Activated naive CD8-positive, alpha-beta T cell treated with anti-CD3 and anti-CD28 coated beads, Interleukin-2, amount 50 U/mL, for 24 hours (primary cell): ENCODE data around the gene UBE2L3.
A peak's percentile ranks its signal among the peaks of the same experiment; 100 is the strongest.
"Not testable (repeated sequence)": the region's sequence is repeated elsewhere in the genome, so short reads cannot be mapped to it uniquely, and the experiment has no call there.

ENCODE experiments used
- ATAC-seq: fragments of 150-1000 bp; cut with Tn5 transposase; one replicate; pipeline ENCODE4 v1.10.0; 2021
- DNase-seq: peaks from one replicate; pipeline ENCODE4 v3.0.0; 2021
- H3K27ac Mint-ChIP-seq: one replicate; pipeline ENCODE4 v1.8.0; 2021; ENCODE audit warnings: mild to moderate bottlenecking, mixed read lengths
- H3K27me3 Mint-ChIP-seq: one replicate; pipeline ENCODE4 v1.8.0; 2021; ENCODE audit warnings: mixed read lengths
- H3K36me3 Mint-ChIP-seq: one replicate; pipeline ENCODE4 v1.8.0; 2021; ENCODE audit warnings: low read depth, mixed read lengths
- H3K4me1 Mint-ChIP-seq: one replicate; pipeline ENCODE4 v1.8.0; 2021; ENCODE audit warnings: mixed read lengths
- H3K4me3 Mint-ChIP-seq: one replicate; pipeline ENCODE4 v1.8.0; 2021; ENCODE audit warnings: mild to moderate bottlenecking, moderate library complexity, mixed read lengths
- H3K9me3 Mint-ChIP-seq: one replicate; pipeline ENCODE4 v1.8.0; 2021; ENCODE audit warnings: mixed read lengths

UBE2L3 gene

DNA sequence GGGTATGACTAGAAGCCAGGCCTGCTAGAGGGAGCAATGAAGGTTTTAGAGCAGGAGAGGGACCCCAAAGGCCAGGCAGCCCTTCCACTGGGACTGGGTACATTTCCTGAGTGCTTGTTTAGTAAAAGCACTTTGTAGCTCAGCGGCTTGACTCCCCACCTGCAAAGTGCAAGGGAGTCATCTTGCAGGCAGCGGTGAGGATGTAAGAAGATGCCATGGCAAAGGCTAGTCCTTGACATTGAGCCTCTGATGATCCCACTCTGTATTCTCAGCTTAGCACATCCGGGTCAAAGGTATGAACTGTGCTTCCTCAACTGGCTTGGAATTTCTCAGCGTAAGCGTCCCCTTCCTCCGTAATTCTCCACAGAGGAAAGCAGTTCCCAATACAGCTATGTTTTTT, 3.1 kb upstream of the UBE2L3 start:
- H3K27ac Mint-ChIP-seq, result no peak overlapping the region

DNA sequence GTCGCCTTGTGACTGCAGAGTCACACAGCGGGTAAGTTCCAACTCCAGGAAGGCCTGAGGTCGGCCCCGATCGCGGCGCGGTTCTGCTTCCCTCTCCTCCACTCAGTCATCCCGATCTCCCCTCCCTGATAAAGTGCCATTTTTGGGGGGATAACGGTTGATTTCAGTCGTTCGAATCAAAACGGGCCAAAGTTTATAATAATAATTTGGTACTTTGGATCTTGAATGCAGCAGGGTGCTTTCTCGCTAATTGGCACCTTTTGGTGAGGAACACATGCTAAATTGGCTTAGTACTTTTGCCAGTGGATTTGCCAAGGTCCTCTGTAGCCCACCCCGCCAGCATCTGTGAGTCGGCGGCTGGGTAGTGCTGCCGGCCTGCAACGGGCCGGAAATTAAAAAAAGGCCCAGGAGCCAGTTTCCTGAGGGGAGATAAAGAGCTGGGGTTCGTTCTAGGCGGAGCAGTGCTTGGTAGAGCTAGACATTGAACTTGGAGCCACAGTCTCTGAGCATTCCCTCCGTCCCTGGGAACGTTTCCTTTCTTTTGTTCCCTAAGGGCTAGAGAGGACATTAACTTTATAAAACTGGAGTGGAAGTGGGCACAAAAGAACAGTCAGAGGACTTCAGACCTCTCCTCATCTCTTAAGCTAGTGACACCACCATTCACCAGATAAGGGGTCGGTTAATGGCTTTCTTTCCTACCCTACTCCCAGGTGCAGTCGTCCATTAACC, 997 bp downstream of the UBE2L3 start:
- Mint-ChIP-seq H3K9me3 (no peaks in the 10 kb centered on the region), H3K36me3 (peaks cover 34% of the 10 kb centered on the region), H3K27ac (peak overlapping the region; percentile 92), H3K4me3 (peak overlapping the region; percentile 92), H3K27me3 (no peaks in the 10 kb centered on the region), H3K4me1 (peaks cover 52% of the 10 kb centered on the region)
- ATAC-seq (peak; percentile 25), DNase-seq (peak; percentile 27)

More for the DNA sequence above, 3.1 kb upstream of the UBE2L3 start:
- peaks cover 8% of the 10 kb centered on the region for H3K36me3 Mint-ChIP-seq
- DNase-seq (no peak), ATAC-seq (no peak)
- H3K4me1 Mint-ChIP-seq, result peaks cover 13% of the 10 kb centered on the region
- H3K4me3 Mint-ChIP-seq, result no peak overlapping the region
- H3K27me3 Mint-ChIP-seq, result no peaks in the 10 kb centered on the region
- H3K9me3 Mint-ChIP-seq, result no peaks in the 10 kb centered on the region

DNA sequence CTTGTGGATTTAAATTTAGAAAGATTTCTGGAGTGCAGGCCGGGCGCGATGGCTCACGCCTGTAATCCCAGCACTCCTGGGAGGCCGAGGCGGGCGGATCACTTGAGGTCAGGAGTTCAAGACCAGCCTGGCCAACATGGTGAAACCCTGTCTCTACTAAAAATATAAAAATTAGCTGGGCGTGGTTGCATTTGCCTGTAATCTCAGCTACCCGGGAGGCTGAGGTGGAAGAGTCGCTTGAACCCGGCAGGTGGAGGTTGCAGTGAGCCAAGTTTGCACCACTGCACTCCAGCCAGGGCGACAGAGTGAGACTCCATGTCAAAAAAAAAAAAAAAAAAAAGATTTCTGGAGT, 1.5 kb downstream of the UBE2L3 start:
- not testable (repeated sequence) for H3K9me3 Mint-ChIP-seq, H3K27me3 Mint-ChIP-seq, DNase-seq, ATAC-seq
- Mint-ChIP-seq H3K4me1 (peaks cover 57% of the 10 kb centered on the region), H3K4me3 (peak overlapping the region; percentile 92), H3K36me3 (peaks cover 34% of the 10 kb centered on the region), H3K27ac (peak overlapping the region; percentile 92)

DNA sequence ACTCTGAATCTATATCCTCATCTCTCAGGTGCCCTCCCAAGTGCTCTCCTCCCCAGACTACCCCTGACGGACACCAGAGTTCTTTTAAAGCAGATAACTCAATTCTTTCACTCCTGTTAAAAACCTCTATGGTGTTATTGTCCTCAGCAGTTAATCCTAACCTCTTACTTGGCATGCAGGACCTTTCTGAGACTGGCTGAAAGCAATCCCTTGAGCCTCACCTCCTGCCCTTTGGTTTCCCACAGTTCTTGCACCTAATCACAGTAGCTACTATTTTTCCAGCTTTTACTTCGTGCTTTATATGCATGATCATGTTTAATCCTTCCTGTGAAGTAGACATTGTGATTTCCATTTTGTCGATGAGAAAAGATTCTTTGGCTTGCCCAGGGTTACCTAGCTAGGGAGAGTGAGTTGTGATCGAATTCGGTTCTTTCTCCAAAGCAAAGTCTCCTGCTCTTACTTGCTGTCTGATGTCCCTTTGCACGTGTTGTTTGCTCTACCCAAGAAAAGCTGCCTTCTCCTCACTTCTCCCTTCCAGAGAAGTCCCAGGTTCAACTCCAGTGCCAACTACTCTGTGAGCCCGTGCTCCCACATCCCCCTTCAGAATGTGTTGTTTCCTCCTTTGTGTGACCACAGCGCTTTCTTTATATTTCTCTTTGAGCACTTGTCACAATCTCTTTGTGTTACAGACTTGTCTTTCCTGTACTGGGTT, 2.1 kb downstream of the UBE2L3 start:
- H3K36me3 Mint-ChIP-seq, result peaks cover 34% of the 10 kb centered on the region
- DNase-seq (no peak), ATAC-seq (no peak)
- peaks cover 63% of the 10 kb centered on the region for H3K4me1 Mint-ChIP-seq
- H3K4me3 Mint-ChIP-seq, result peak overlapping the region; percentile 92
- no peaks in the 10 kb centered on the region for H3K27me3 Mint-ChIP-seq
- peak overlapping the region; percentile 92 for H3K27ac Mint-ChIP-seq
- H3K9me3 Mint-ChIP-seq, result no peaks in the 10 kb centered on the region

DNA sequence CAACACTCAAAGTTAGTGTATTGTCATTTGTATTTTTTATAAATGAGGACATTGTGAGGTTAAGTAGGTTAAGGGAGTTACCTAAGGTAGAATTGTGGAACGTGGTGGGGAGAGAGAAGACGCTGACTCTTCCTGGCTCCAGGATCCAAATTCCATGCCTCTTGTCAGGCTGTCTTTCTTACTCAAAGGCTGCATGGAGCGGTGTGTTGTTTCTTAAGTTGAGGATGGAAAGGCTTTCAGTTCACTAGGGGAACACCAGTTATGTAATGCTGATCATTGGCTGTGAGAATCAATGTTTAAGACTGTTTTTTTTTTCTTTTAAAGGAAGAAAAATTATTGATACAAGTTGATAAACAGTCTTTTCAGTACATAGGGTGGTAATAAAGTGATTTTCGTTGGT, 2.9 kb downstream of the UBE2L3 start:
- Mint-ChIP-seq H3K27me3 (no peaks in the 10 kb centered on the region), H3K36me3 (peaks cover 34% of the 10 kb centered on the region), H3K27ac (peak overlapping the region; percentile 61), H3K9me3 (no peaks in the 10 kb centered on the region), H3K4me3 (peak overlapping the region; percentile 92), H3K4me1 (peaks cover 66% of the 10 kb centered on the region)
- no peak for ATAC-seq
- no peak for DNase-seq

DNA sequence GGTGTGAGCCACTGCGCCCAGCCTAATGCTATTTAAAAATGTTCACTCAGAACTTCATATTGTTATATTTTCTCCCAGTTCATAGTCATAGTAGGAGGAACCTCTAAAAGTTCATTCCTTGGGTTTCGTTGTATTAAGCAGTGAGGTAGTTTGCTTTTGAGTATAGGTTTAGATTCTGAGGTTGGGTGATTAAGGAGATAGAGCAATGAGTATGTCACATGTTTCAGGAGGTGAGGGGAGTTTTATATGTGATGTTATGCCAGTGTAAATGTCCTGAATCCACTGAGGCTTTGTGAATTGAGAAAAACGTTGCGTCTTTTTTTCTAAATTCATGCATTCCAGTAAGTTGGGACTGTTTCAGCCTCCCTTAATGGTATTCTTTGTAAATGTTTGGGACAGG, 4.2 kb downstream of the UBE2L3 start:
- H3K4me3 Mint-ChIP-seq, result peak overlapping the region; percentile 3
- H3K27me3 Mint-ChIP-seq, result no peaks in the 10 kb centered on the region
- no peaks in the 10 kb centered on the region for H3K9me3 Mint-ChIP-seq
- DNase-seq (no peak), ATAC-seq (peak; percentile 17)
- peak overlapping the region; percentile 78 for H3K27ac Mint-ChIP-seq
- H3K4me1 Mint-ChIP-seq, result peaks cover 69% of the 10 kb centered on the region
- H3K36me3 Mint-ChIP-seq, result peaks cover 34% of the 10 kb centered on the region

DNA sequence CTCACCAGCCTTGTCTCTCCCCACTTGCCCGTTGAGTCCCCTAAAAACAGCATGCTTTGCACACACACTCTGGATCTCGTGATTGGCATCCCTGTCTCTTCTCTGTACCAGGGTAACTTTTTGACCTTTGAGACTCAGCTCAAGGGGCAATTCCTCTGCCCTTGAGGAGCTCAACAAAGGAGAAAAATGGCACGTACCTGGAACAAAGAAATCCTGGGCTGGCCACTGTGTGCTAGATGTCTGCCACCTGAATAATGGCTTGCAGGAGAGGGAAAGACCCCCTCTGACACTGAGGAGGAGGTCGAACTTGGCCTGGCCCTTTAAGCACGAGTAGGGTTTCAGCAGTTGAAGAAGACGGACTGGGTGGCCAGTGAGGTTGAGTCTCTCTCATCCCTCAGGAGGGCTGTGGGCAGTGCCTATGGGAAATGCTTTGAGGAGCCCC, 5.8 kb downstream of the UBE2L3 start:
- Mint-ChIP-seq H3K27me3 (no peaks in the 10 kb centered on the region), H3K27ac (no peak overlapping the region), H3K36me3 (peaks cover 37% of the 10 kb centered on the region), H3K9me3 (no peaks in the 10 kb centered on the region), H3K4me1 (peaks cover 77% of the 10 kb centered on the region), H3K4me3 (no peak overlapping the region)
- no peak for DNase-seq
- no peak for ATAC-seq

DNA sequence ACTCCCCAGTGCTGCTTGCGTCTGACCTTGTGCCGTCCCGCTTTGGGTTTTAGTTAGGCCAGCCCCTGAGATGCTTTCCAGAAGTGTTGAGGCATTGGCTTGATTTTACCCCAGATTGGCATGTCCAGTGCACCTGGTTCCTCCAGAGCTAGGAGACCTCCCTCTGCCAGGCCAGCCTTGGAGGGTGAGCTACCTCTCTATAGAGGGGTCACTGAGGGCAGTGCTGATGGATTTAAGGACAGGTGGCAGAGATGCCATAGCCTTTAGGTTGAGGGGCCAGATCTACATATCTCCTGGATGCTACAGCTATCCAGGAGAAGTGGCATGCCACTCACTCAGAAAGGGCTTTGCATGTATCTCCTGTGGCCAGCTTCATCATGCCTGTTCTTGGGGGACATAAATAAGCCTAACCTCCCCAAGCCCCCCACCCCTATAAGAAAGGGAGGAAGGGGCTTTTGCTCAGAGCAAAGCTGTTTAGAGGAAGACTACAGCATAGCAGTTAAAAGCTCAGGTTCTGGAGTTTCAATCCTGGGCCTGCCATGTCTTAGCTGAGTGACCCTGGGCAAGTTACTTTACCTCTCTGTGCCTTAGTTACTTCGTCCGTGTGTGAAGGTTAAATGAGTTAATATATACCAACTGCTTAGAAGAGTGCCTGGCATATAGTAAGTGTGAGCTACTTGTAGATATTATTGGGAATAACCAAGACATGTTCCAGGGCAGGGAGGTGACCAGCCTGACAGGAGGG, 6.4 kb downstream of the UBE2L3 start:
- Mint-ChIP-seq H3K27me3 (no peaks in the 10 kb centered on the region), H3K9me3 (no peaks in the 10 kb centered on the region), H3K27ac (peak overlapping the region; percentile 7), H3K4me1 (peaks cover 77% of the 10 kb centered on the region), H3K4me3 (no peak overlapping the region), H3K36me3 (peaks cover 34% of the 10 kb centered on the region)
- DNase-seq (no peak), ATAC-seq (no peak)

DNA sequence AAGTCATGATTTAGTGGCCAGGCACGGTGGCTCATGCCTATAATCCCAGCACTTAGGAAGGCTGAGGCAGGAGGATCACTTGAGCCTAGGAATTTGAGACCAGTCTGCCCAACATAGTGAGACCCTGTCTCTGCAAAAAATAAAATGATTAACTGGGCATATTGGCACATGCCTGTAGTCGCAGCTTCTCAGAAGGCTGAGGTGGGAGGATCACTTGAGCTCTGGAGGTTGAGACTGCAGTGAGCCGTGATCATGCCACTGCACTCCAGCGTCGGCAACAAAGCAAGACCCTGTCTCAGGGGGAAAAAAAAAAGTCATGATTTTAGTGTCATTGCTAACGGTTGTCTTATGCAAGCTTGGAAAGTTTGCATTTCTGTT, 11.9 kb downstream of the UBE2L3 start:
- ATAC-seq (no peak), DNase-seq (no peak)
- H3K9me3 Mint-ChIP-seq, result no peaks in the 10 kb centered on the region
- no peak overlapping the region for H3K27ac Mint-ChIP-seq
- no peaks in the 10 kb centered on the region for H3K27me3 Mint-ChIP-seq
- peaks cover 6% of the 10 kb centered on the region for H3K36me3 Mint-ChIP-seq
- H3K4me1 Mint-ChIP-seq, result peaks cover 38% of the 10 kb centered on the region
- H3K4me3 Mint-ChIP-seq, result no peak overlapping the region

DNA sequence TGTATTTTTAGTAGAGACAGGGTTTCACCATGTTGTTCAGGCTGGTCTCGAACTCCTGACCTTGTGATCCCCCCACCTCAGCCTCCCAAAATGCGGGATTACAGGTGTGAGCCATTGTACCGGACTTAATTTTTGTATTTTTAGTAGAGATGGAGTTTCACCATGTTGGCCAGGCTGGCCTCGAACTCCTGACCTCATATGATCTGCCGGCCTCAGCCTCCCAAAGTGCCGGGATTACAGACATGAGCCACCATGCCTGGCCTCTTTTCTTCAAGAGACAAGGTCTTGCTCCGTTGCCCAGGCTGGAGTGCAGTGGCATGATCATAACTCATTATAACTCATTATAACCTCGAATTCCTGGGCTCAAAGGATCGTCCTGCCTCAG, 13.1 kb downstream of the UBE2L3 start:
- H3K9me3 Mint-ChIP-seq, result not testable (repeated sequence)

DNA sequence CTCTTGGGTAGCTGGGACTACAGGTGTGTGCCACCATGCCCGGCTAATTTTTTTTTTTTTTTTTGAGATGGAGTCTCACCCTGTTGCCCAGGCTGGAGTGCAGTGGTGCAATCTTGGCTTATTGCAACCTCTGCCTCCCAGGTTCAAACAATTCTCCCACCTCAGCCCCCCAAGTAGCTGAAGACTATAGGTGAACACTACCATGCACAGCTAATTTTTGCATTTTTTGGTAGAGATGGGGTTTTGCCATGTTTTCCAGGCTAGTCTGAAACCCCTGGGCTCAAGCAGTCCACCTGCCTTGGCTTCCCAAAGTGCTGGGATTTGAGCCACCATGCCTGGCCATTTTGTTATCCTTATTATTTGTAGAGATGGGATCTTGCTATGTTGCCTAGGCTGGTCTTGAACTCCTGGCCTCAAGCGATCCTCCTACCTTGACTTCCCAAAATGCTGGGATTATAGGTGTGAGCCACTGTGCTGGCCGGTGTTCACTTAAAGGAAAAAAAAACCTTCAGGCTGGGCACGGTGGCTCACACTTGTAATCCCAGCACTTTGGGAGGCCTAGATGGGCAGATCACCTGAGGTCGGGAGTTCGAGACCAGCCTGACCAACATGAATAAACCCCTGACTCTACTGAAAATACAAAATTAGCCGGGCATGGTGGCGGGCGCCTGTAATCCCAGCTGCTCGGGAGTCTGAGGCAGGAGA, 13.6 kb downstream of the UBE2L3 start:
- not testable (repeated sequence) for H3K27me3 Mint-ChIP-seq, H3K9me3 Mint-ChIP-seq, DNase-seq, H3K27ac Mint-ChIP-seq, ATAC-seq, H3K4me3 Mint-ChIP-seq
- Mint-ChIP-seq H3K36me3 (peaks cover 11% of the 10 kb centered on the region), H3K4me1 (peaks cover 41% of the 10 kb centered on the region)

More for the DNA sequence above, 13.1 kb downstream of the UBE2L3 start:
- Mint-ChIP-seq H3K4me1 (peaks cover 42% of the 10 kb centered on the region), H3K36me3 (peaks cover 10% of the 10 kb centered on the region)
- not testable (repeated sequence) for H3K27ac Mint-ChIP-seq, H3K27me3 Mint-ChIP-seq, H3K4me3 Mint-ChIP-seq, DNase-seq, ATAC-seq

DNA sequence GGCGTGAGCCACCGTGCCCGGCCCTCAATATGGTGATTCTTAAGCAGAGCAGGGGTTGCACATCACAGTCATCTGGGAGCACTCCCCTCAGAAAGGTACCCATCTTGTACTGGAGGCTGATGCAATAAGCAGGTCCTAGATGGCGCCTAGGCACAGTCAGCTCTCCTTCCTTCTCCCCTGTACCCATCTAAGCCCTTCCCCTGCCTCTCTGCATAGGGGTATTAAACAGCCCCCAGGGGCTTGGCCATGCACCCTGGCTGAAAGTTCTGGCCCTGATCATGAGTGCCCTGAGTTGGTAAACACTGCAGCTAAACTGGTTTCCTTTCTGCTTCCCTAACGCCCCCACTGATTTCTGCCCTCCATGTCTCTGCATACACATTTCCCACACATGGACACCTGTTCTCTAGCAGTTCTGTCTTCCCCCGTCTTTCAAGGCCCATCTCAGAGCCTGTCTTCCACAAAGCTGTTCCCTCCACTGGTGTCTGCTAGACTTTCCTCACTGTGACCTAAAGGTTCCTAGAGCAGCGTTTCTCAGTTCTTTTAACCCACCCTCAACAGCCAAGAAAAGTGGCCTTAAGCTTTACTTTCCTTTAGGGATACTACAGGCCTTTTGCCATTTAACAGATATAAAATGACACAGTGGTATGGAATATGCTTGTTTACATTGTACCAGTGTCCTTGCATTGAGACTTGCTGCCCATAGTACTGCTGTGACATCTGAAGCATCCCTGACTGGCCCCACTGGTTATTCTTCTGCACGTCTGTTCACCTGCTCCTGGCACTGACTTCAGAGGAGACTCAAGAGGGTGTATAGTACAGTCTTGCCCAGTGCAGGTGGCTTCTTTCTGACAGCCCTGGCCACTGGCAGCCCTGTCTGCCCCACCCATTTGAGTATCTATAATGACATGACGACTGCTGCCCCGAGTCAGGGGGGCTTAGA, 15.6 kb downstream of the UBE2L3 start:
- H3K36me3 Mint-ChIP-seq, result peaks cover 7% of the 10 kb centered on the region
- no peaks in the 10 kb centered on the region for H3K9me3 Mint-ChIP-seq
- H3K27me3 Mint-ChIP-seq, result no peaks in the 10 kb centered on the region
- DNase-seq (no peak), ATAC-seq (no peak)
- H3K4me1 Mint-ChIP-seq, result peaks cover 44% of the 10 kb centered on the region
- no peak overlapping the region for H3K4me3 Mint-ChIP-seq
- peak overlapping the region; percentile 17 for H3K27ac Mint-ChIP-seq

DNA sequence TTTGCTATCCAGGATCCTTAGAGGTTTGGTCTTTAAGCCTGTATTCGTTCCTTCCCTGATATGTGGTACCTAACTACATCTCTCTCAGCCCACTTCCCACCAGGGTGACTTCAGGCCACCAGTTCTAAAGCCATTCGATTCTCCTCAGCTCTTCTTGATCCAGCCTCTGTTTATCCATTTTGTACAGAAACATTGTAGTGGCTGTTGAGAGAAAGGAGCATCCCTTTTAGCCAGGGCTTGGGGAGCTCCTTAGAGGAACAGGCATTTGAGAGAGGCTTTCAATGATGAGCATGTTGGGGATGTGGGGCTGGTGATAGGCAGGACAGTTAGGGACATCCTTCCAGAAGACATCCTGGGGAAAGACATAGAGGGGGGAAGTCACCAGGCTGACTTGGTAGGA, 17.9 kb downstream of the UBE2L3 start:
- no peak overlapping the region for H3K4me3 Mint-ChIP-seq
- no peaks in the 10 kb centered on the region for H3K27me3 Mint-ChIP-seq
- H3K4me1 Mint-ChIP-seq, result peaks cover 49% of the 10 kb centered on the region

More for the DNA sequence above, 17.9 kb downstream of the UBE2L3 start:
- DNase-seq (no peak), ATAC-seq (no peak)
- Mint-ChIP-seq H3K9me3 (no peaks in the 10 kb centered on the region), H3K27ac (no peak overlapping the region), H3K36me3 (peaks cover 10% of the 10 kb centered on the region)
